Occipital lobe (tissue), 2 donors: ENCODE data around the gene MARCHF10. TPM values are rescaled to one million over a fixed set of nuclear protein-coding genes. Genes with fewer than 3 reads are reported as not detected.

ENCODE experiments used
- DNase-seq: peaks from one replicate; lab custom pipeline; 2025; lab: John Stamatoyannopoulos, UW
- total RNA-seq: library from RNA; depleted of rRNA; stranded (reverse); fragments of >200 nt; gene quantifications from one replicate; pipeline ENCODE4 v1.2.3, GENCODE V29; 2014

MARCHF10 gene
- total RNA-seq, 1 donor from 2014 or later: 0.62 TPM

DNA sequence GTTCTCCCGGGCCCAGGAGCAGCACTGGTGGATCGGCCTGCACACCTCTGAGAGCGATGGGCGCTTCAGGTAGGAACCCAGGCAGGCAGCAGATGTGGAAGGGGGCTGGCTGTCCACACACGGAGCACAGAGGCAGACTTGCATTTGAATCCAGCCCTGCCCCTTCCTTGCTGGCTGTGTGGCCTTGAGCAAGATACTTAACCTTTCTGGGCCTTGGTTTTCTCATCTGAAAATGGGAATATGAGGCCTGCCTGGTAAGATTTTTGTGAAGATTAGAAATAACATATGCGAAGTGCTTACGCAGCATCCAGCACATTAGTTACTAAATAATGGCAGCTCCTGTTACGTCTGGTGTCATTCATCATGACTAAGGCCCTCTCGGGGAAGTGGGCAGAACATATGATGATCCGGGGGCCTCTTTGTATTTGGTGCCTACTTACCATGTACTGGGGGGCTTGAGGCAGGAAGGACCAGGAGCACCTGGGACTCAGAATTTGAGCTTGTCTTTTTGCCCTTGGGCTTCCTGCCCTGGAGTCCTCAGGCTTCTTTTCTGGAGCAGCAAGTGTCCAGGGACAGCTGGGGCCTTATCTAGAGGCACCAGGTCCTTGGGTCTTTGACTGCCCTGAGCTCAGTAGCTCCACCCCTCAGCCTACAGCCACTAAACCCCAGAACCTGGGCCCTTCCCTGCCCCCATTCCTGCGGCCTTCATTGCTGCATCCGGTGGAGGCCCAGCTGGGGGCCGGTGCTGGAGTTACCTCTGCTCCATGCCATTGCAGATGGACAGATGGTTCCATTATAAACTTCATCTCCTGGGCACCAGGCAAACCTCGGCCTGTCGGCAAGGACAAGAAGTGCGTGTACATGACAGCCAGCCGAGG is 126.8 kb downstream of the MARCHF10 start:
- DNase-seq: no peak

- no peak for DNase-seq
Measured at GRCh38 chr17:62680541-62681052, 127.5 kb downstream of the MARCHF10 start.

DNA sequence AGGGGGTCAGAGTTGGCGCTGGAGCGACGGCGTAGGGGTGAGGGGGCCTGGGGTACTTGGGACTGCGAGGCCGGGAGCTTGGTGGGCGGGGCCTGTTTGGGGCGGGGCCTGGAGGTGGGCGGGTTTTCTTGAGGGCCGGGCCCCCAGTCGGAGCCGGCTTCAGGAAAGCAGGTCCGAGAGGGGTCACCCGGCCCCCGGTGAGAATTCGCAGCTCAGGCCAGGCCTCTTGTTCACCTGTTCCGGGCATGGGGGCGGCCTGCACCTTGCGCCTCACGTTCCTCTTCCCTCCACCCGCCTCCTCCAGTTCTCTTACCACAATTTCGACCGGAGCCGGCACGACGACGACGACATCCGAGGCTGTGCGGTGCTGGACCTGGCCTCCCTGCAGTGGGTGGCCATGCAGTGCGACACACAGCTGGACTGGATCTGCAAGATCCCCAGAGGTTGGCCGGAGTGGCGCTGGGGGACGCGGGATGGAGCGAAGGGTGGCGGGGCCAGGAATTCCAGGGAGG is 128.2 kb downstream of the MARCHF10 start:
- no peak for DNase-seq

GRCh38 chr17:62678214-62678919 is 129.7 kb downstream of the MARCHF10 start:
- DNase-seq: no peak

DNA sequence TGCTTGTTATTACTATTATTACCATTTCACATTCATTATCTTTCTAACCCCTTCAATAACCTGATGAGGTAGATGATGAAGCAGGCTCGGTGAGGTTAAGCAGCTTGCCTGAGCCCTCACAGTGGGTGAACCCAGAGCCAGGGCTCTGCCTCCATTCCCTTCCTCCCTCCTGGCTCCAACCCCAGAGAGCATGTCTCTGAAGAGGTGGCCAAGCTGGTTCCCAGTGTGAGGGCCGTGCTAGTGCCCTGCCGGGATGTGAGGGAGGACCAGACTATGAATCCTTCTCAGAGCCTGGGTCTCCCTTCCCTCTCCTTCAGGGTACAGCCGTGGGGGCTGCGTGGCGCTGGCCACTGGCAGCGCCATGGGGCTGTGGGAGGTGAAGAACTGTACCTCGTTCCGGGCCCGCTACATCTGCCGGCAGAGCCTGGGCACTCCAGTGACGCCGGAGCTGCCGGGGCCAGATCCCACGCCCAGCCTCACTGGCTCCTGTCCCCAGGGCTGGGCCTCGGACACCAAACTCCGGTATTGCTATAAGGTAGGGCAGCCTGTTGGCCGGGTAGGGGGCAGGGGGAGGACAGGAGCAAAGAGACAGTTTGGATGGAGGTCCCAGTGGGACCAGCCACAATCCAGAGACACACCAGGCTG is 131.0 kb downstream of the MARCHF10 start:
- no peak for DNase-seq

- no peak for DNase-seq
Measured at GRCh38 chr17:62676231-62676943, 131.7 kb downstream of the MARCHF10 start.

- no peak for DNase-seq
Measured at GRCh38 chr17:62675701-62676100, 132.4 kb downstream of the MARCHF10 start.

- peak; percentile 33 for DNase-seq
Measured at GRCh38 chr17:62675260-62675659, 132.9 kb downstream of the MARCHF10 start.

DNA sequence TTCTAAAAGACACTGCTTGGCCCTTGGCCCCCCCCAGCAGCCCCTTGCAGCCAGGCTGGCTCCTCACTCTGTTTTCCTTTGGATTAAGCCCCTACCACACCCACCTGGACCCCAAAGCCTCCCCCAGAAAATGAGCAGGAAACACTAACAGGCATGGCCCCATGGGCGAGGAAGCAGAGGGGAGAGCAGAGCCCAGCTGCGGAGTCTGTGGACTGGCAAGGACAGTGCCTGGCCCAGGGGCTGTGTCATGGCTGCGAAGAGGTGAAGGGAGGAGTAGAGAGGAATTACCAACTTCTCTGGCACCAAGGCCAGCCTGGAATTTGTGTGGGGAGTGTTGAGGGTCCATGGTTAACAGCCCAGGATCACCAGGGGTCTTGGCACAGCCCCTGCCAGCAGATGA is 133.3 kb downstream of the MARCHF10 start:
- no peak for DNase-seq

DNA sequence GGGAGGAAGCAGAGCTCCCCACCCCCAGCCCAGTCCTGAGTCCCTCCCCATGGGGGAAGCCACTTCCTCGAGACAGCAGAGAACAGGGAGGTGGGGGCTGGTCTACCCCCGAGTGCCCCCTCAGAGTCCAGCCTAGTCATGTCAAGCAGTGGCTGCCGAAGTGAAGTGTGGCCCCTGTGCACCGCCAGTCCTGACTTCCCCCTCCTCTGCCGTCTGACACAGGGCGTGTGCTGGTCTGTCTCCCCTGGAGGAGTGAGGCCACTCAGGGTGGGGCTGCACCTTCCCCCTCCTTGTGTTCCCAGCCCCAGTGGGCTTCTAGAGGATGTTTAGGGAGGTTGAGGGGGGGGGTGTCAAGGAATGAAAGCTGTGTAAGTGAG is 133.8 kb downstream of the MARCHF10 start:
- DNase-seq: no peak

DNA sequence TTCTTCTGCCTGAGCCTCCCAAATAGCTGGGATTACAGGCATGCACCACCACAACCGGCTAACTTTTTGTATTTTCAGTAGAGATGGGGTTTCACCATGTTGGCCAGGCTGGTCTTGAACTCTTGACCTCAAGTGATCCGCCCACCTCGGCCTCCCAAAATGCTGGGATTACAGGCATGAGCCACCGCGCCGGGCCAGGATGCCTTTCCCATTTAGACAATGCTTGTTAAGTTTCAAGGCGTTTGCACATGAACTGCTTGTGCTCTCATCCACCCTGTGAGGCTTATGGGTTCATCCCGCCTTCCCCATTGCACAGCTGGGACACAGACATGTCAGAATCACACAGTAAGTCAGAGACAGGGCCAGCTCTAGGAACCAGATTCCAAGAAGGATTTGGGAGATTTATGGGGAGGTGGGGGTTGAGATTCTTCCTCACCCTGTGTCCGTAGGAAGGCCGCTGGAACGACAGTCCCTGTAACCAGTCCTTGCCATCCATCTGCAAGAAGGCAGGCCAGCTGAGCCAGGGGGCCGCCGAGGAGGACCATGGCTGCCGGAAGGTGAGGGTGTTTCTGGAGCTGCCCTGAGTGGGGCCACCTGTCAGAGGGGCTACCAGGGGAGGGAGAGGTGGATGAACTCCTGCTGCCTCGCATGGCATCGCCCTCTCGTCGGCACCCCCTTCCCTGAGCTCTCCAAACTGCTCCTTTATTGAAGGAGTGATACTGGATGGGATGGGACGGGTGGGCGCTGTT is 134.3 kb downstream of the MARCHF10 start:
- DNase-seq: no peak

DNA sequence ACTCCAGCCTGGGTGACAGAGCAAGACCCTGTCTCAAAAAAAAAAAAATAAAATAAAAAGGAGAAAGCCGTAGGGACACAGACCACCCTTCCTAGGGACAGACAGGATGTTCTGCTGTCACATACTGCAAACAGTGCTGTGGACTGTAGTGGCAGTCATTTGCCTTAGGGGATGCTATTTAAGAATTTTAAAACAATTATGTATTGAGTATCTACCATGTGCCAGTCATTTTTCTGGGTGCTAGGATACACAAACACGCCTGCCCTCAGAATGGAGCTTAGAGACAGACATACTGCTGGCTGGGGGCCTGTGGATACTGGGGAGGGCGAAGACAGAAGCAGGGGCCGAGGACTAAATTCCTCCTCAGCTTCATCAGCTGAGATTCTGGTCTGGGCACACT is 135.2 kb downstream of the MARCHF10 start:
- DNase-seq: no peak

GRCh38 chr17:62671553-62671952 is 136.6 kb downstream of the MARCHF10 start:
- DNase-seq: no peak

DNA sequence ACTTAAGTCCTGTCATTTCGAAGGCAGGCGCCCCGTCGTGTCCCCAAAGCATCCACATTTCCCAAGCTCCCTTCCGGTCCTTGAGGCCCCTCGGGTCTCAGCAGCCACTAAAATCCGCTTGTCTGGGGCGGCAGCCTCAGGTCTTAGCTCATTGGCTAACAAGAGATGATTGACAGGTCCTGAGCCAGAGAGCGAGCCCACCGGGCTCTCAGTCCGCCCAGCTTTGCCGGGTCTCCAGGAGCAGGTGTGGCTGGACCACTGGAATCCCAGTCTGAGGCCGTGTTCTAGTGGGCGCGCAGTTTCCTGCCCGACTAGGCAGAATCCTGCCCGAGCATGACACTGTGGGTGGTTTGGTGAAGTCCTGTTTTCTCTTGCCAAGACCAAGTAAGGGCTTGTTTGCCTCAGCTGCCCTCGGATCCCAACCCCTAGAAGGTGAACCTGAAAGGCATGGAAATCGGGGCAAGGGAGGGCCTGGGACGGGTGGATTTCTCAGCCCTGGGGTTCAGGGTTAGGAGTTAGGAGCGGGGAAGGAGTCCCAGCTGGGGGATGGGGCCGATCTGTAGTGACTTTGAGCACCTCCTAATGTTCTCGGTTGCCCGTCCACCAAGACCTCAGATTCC is 137.8 kb downstream of the MARCHF10 start:
- DNase-seq: no peak

DNA sequence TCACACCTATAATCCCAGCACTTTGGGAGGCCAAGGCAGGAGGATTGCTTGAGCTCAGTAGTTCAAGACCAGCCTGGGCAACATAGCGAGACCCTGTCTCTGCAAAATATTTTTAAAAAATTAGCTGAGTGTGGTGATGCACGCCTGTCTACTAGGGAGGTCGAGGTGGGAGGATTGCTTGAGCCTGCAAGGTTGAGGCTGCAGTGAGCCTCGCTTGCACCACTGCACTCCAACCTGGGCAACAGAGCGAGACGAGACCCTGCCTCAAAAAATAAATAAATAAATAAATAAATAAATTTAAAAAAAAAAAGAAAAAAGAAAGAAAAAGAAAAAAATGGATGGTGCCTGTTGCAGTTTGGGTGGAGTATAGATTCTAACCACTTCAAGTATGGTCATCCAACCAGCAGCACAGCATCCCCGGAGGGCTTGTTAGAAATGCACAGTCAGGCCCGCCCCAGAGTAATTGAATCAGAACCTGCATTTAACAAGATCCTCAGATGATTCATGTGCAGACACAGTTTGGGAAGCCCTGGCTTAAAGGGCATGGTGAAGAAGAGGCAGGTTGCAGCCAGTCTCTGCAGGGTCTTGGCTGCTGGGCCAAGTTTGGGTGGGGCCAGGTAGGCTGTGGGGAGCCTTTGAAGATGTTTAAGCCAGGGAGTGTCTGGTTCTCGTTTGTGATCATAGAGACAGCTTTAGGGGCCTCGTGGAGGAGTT is 139.9 kb downstream of the MARCHF10 start:
- DNase-seq: no peak

DNA sequence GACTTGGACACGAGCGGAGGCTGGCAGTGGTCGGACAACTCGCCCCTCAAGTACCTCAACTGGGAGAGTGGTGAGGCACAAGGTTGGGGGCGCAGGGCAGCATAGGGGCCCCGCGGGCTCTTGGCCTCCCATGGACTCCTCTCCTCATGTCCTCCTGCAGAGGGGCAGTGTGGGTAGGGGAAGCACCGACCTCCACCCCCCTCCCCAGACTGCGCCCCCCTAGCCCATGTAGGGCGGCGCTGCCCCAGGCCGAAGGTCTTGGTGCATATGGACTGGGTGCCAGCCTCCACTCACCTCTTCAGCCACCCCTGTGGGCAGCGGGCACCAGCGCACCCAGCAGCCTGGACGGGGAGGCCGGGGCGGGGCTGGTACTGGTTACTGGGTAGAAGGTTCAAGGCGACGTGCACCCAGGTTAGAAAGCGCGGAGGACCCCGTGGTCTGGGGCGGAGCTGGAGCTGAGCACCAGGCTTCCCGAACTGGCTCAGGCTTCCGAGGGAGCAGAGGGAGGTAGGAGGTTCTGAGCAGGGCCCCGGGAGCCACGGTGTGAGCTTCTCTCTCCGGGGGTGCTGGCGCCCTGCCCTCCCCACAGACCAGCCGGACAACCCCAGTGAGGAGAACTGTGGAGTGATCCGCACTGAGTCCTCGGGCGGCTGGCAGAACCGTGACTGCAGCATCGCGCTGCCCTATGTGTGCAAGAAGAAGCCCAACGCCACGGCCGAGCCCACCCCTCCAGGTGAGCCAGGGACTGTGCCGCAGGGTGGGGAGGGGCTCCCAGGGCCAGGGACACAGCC is 141.1 kb downstream of the MARCHF10 start:
- DNase-seq: no peak

DNA sequence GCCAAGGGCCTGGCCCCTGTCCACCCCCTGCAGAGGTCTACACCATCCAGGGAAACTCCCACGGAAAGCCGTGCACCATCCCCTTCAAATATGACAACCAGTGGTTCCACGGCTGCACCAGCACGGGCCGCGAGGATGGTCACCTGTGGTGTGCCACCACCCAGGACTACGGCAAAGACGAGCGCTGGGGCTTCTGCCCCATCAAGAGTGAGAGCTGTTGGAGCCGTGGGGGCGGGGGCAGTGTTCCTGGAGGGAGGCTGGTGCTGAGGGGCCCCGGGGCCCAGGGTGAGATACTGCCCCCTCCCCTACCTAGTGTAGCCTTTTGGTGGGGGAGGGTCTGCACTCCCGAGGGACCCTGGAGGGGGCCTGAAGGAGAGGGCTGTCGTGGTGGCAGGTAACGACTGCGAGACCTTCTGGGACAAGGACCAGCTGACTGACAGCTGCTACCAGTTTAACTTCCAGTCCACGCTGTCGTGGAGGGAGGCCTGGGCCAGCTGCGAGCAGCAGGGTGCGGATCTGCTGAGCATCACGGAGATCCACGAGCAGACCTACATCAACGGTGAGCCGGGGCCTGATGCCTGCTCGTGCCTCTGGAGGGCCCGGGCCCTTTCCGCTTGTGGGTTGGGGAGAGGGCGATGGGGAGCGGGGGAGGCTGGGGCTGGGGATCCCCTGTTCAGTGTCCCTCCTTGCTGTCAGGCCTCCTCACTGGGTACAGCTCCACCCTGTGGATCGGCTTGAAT is 141.9 kb downstream of the MARCHF10 start:
- DNase-seq: no peak

DNA sequence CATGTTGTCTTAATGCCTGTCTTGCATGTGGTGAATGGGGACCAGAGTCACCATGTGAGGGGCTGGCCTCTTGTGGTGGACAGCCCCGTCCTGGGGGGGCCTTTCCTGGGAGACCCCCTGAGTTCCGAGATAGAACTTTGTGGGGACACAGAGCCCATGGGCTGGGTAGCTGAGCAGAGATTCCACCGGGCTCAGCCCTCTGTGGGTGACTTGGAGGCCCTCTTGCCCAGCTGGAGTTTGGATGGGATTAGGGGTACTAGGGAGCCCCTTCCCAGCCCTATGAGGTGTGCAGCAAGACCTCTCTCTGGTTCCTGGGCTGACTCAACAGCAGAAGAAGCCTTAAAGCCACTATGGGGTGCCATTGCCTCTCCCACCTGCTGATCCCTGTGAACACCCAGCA is 142.5 kb downstream of the MARCHF10 start:
- no peak for DNase-seq
